GM12872 (cell line): ENCODE measurements around the gene ABCA3.

Source experiments
- TF ChIP-seq, protein P1 (sequence below): IDR thresholded peaks from 3 replicates; pipeline ENCODE4 v1.5.1; 2011; ENCODE audit warnings: low read depth, mild to moderate bottlenecking, low read length, moderate library complexity; ENCODE audit not compliant: insufficient read depth

The ABCA3 gene

DNA sequence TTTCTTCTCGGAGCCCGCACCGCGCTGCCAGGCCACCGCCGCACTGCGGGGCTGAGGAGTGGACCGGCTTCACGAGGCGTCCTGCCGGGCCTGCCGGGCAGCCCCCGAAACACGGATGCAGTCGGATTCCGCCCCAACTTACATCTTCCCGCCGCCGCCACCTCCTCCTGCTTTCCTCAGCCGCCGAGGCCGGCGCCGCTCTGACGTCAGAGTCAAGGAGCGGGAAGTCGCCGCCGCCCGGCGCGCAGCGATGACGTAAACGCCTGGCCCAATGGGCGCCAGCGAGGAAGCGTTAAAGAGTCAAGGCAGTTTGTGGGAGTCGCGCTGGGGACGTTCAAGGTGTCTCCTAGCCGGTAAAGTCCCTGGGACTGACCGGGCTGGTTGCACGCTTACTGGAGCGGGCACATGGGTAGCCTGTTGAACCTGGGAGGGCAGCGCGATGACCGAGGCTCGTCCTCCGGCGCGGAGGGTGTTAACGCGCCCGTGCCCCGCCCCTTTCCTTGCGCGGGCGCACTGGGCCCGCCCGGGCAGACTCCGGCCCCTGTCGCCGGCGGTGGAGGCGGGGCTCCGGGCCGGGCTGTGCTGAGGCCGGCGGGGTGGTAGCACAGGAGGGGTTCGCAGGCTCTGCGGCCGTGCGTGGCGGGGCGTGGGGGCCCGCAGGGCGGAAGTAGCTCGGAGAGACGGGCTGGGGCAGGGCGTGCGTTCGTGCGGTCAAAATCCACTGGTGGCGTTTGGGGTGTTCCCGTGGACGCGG is 72.4 kb downstream of the ABCA3 start, which contains the start of gene RNPS1:
Gene RNPS1, minus strand, starts transcription at position 214 of the 754 bp plus-strand sequence. CDS start 3,483 bp downstream, outside the sequence.
- TF ChIP-seq, protein P1, sequence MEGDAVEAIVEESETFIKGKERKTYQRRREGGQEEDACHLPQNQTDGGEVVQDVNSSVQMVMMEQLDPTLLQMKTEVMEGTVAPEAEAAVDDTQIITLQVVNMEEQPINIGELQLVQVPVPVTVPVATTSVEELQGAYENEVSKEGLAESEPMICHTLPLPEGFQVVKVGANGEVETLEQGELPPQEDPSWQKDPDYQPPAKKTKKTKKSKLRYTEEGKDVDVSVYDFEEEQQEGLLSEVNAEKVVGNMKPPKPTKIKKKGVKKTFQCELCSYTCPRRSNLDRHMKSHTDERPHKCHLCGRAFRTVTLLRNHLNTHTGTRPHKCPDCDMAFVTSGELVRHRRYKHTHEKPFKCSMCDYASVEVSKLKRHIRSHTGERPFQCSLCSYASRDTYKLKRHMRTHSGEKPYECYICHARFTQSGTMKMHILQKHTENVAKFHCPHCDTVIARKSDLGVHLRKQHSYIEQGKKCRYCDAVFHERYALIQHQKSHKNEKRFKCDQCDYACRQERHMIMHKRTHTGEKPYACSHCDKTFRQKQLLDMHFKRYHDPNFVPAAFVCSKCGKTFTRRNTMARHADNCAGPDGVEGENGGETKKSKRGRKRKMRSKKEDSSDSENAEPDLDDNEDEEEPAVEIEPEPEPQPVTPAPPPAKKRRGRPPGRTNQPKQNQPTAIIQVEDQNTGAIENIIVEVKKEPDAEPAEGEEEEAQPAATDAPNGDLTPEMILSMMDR, result no peak

DNA sequence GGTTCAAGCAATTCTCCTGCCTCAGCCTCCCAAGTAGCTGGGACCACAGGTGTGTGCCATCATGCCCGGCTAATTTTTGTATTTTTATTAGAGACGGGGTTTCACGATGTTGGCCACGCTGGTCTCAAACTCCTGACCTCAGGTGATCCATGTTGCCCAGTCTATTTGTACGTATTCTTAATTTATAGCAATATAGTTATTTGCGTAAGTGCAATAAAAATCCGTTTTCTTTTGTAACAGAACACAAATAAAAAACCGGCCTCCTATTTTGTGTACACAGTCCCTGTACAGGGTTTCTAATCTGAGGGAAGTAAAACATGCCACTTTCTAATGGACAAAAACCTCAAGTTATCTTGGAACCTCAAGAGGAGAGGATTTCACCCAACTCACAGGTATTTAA is 80.3 kb downstream of the ABCA3 start:
- TF ChIP-seq, protein P1, result no peak

DNA sequence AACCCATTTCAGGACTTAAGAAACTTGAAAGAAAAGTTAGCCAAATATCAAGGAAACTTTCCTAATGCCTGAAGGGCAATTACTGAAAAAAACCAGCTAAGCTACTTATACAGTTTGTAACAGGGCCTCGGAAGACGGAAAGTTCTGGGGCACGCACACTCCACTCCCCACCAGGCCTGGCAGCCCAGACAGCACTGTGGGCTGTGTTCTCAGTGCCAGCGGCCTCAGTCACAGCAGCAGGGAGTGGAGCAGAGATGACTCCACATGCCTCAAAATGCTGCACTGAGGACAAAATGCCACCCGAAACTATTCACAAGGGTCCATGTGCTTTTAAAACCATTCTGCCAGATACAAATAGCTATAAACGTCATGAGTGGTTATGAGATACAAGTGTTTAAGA is 82.8 kb downstream of the ABCA3 start:
- TF ChIP-seq, protein P1, result no peak

DNA sequence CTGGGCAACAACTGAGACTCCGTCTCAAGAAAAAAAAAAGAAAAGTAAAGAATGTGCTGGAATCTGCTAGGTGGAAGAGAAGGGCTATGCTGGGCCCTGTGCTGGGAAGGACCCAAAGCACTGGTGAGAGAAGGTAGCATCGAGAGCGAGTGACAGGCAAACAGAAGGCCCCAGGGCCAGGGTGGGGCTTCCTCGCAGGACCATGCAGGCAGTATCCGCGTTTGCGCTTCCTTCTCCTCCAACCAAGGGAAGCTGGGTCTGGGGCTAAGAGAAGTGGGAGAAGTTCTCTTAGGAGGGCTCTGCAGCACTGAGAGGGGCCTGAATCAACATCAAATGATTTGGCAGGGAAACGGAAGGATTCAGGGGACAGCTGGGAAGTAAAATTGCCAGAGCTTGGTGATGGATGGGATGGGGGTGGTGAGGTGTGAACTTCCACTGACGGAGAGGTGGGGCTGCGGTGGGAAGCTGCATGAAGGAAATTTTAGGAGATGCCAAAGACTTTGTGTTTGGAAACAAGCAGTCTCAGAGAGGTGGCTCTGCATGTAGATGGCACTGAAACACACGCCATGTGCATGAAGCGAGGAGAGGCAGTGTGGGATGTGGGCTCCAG is 83.9 kb downstream of the ABCA3 start:
- TF ChIP-seq, protein P1, result no peak

DNA sequence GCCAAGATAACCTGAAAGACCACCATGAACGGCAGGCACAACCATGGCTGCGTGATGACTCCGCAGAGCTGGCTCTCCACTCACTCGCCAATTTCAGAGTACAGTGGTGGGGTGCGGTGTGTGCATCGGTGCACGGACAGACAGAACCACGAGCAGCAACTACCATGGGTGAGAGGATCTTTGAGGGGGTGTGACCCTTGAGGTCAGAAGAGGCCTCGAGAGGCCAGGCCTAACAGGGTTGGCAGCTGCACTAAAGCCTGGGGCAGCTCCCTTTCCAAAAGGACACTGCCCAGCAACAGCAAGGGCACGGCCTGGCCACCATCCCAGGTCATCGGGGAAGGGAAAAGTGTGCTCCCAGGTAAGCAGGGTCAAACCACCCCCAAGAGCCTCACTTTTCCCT is 87.2 kb downstream of the ABCA3 start:
- TF ChIP-seq, protein P1, result no peak

DNA sequence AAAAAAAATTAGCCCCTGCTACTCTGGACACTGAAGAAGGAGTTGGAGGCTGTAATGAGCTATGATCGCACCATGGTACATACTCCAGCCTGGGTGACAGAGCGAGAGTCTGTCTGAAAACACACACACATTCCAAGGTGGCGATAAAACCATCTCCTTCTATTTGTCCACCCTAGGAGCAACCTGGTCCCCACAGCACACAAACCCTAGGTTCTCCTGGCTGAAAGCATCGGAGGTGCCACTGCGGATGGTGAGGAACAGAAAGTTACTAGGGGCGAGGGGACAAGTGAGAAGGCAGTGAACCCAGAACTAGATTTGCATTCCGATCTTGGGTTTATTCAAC is 87.8 kb downstream of the ABCA3 start:
- TF ChIP-seq, protein P1, result no peak

DNA sequence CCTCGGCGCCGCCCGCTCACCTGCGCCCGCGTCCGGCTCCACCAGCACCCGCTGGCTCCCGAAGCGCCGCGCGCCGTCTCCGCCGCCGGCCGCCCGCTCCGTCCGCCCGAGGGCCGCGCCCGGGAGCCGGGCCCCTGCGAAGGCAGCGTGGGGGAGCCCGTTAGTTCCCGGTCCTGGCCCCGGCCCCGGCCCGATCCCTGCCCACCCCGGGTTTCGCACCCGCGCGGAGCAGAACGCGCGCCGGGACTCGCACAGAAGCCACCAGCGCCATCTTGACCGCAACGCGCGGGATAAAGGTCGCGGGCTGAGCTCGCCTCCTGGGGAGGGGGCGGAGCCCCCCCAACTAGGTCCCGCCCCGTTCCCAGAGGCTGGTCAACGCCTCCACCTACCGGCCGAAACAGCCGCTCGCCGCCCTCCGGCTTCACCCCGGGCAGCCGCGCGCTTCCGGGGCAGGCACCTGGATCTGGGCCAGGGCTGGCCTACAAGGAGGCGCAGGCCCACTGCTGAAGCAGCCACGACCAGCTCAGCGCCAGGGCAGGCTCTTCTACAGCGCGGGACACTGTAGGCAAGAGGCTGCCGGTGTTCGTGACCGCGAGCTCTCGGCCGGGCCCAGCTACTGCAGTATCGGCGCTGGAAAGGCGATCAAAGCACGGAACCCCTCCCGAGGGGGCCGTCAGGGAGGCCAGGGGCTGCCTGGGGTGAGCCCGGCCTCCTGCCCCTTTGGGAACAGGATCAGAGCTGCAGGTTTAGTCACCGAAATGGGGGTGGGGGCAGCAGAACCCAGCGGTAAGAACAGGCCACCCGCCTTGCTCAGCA is 89.0 kb downstream of the ABCA3 start, which contains the start of gene ECI1:
Gene ECI1, minus strand, starts transcription at position 292 of the 816 bp plus-strand sequence. Its CDS starts 21 bp downstream, at position 271.
- TF ChIP-seq, protein P1, result peak; percentile 60
